ENCODE data around the gene OR5A1.

The OR5A1 gene

GRCh38 chr11:59475176-59475575 lies 38.9 kb downstream of the OR5A1 start:
- no peak for TF ChIP-seq CTCF (conservative IDR thresholded peaks at IDR 0.05)
- H3K27ac ChIP-seq = no peak overlapping the region

GRCh38 chr11:59479906-59480305 lies 43.6 kb downstream of the OR5A1 start:
- TF ChIP-seq CTCF (conservative IDR thresholded peaks at IDR 0.05) = no peak
- H3K27ac ChIP-seq = no peak overlapping the region

GRCh38 chr11:59480359-59480758 lies 44.1 kb downstream of the OR5A1 start:
- H3K27ac ChIP-seq = no peak overlapping the region
- TF ChIP-seq CTCF (conservative IDR thresholded peaks at IDR 0.05) = no peak
